Type B pancreatic cell (in vitro differentiated cells): ENCODE data around the gene PCTP. TPM values are rescaled to one million over a fixed set of nuclear protein-coding genes. Genes with fewer than 3 reads are reported as not detected.

ENCODE experiments used
- DNase-seq: peaks from one replicate; pipeline ENCODE4 v3.0.0; 2021; ENCODE audit warnings: mixed read lengths; ENCODE audit not compliant: unreplicated experiment; ENCODE audit errors: extremely low spot score
- H3K27ac Mint-ChIP-seq: 2 replicates; pipeline ENCODE4 v1.8.0; 2021; ENCODE audit warnings: mild to moderate bottlenecking, mixed read lengths
- H3K27me3 Mint-ChIP-seq: 2 replicates; pipeline ENCODE4 v1.8.0; 2021; ENCODE audit warnings: mixed read lengths
- H3K36me3 Mint-ChIP-seq: 2 replicates; pipeline ENCODE4 v1.8.0; 2021; ENCODE audit warnings: mixed read lengths
- H3K4me1 Mint-ChIP-seq: one replicate; pipeline ENCODE4 v1.8.0; 2021; ENCODE audit warnings: mixed read lengths; ENCODE audit not compliant: unreplicated experiment
- H3K4me3 Mint-ChIP-seq: 2 replicates; pipeline ENCODE4 v1.8.0; 2021; ENCODE audit warnings: mild to moderate bottlenecking, mixed read lengths
- H3K9me3 Mint-ChIP-seq: 2 replicates; pipeline ENCODE4 v1.8.0; 2021; ENCODE audit warnings: mixed read lengths
- CTCF ChIP-seq: fragments of 200-600 bp; sonication (generic); conservative IDR thresholded peaks from 2 replicates; pipeline ENCODE4 v1.5.0; 2021; ENCODE audit warnings: antibody characterized with exemption, mild to moderate bottlenecking
- total RNA-seq: library from RNA; stranded (reverse); gene quantifications from 2 replicates; pipeline ENCODE4 v1.2.1, GENCODE V29; 2021; ENCODE audit warnings: low replicate concordance

The PCTP gene
- total RNA-seq, 1 donor from 2014 or later, result 22.1 TPM

- Mint-ChIP-seq H3K27ac (no peak overlapping the region), H3K4me1 (peaks cover 33% of the 10 kb centered on the region), H3K36me3 (no peaks in the 10 kb centered on the region), H3K27me3 (no peaks in the 10 kb centered on the region), H3K4me3 (peak overlapping the region; percentile 15), H3K9me3 (peaks cover 4% of the 10 kb centered on the region)
- TF ChIP-seq CTCF, result no peak
- no peak for DNase-seq
These were observed 42.5 kb upstream of the PCTP start for GRCh38 chr17:55708175-55708974.

GRCh38 chr17:55709440-55709839, 41.4 kb upstream of the PCTP start:
- H3K4me3 Mint-ChIP-seq, result no peak overlapping the region
- no peaks in the 10 kb centered on the region for H3K27me3 Mint-ChIP-seq
- no peak for TF ChIP-seq CTCF
- H3K4me1 Mint-ChIP-seq, result peaks cover 33% of the 10 kb centered on the region
- no peak overlapping the region for H3K27ac Mint-ChIP-seq
- DNase-seq, result no peak
- H3K36me3 Mint-ChIP-seq, result no peaks in the 10 kb centered on the region
- H3K9me3 Mint-ChIP-seq, result peaks cover 3% of the 10 kb centered on the region

- no peak for TF ChIP-seq CTCF
- Mint-ChIP-seq H3K4me3 (no peak overlapping the region), H3K27ac (no peak overlapping the region), H3K27me3 (no peaks in the 10 kb centered on the region), H3K9me3 (no peaks in the 10 kb centered on the region), H3K36me3 (no peaks in the 10 kb centered on the region), H3K4me1 (peaks cover 30% of the 10 kb centered on the region)
- DNase-seq, result no peak
These were observed 40.9 kb upstream of the PCTP start for GRCh38 chr17:55709984-55710383.

- no peak for TF ChIP-seq CTCF
- H3K27ac Mint-ChIP-seq, result no peak overlapping the region
- H3K4me1 Mint-ChIP-seq, result peaks cover 30% of the 10 kb centered on the region
- no peak for DNase-seq
- no peak overlapping the region for H3K4me3 Mint-ChIP-seq
- H3K36me3 Mint-ChIP-seq, result no peaks in the 10 kb centered on the region
- no peaks in the 10 kb centered on the region for H3K9me3 Mint-ChIP-seq
- no peaks in the 10 kb centered on the region for H3K27me3 Mint-ChIP-seq
These were observed 40.4 kb upstream of the PCTP start for GRCh38 chr17:55710410-55710809.

- Mint-ChIP-seq H3K4me1 (peaks cover 27% of the 10 kb centered on the region), H3K9me3 (no peaks in the 10 kb centered on the region), H3K36me3 (no peaks in the 10 kb centered on the region), H3K27ac (no peak overlapping the region), H3K4me3 (no peak overlapping the region), H3K27me3 (no peaks in the 10 kb centered on the region)
- TF ChIP-seq CTCF, result no peak
- DNase-seq, result no peak
These were observed 39.9 kb upstream of the PCTP start for GRCh38 chr17:55710829-55711496.
